ENCODE results near the gene CLOCK. TPM values are rescaled to one million over a fixed set of nuclear protein-coding genes. Genes with fewer than 3 reads are reported as not detected.

Gene CLOCK
- polyA plus RNA-seq, 1 of the 3 experiments (the other 2 are of a cell fraction), result 4.2 TPM

- TF ChIP-seq NFIC (IDR thresholded peaks at IDR 0.05; ENCODE audit: borderline replicate concordance) (peak; percentile 39; the same call in 1 of the 2 replicates), EP300 (IDR thresholded peaks at IDR 0.05; ENCODE audit: borderline replicate concordance in 1 of 2, low read depth in 1 of 2, low read length in 1 of 2) (peak in 1 of 2 experiments; percentile 51; a peak in 1 of 4 replicates), USF2 (IDR thresholded peaks at IDR 0.05; ENCODE audit: borderline replicate concordance, low read depth, low read length) (no peak), TCF12 (IDR thresholded peaks at IDR 0.05) (peak; percentile 42), TEAD4 (IDR thresholded peaks at IDR 0.05; ENCODE audit: borderline replicate concordance, insufficient read depth) (peak; percentile 53; the same call in 1 of the 2 replicates), MXI1 (IDR thresholded peaks at IDR 0.05; ENCODE audit: low read depth, low read length) (no peak), YY1 (IDR thresholded peaks at IDR 0.05; ENCODE audit: low read depth) (no peak), GATA2 (CRISPR knock-in tag; IDR thresholded peaks at IDR 0.05) (no peak), RAD21 (IDR thresholded peaks at IDR 0.05; ENCODE audit: low read length) (no peak), ELF1 (IDR thresholded peaks at IDR 0.05) (no peak), POLR2AphosphoS5 (IDR thresholded peaks at IDR 0.05; ENCODE audit: low read depth, low read length) (no peak), CTCF (IDR thresholded peaks at IDR 0.05) (no peak), FOXJ3 (CRISPR knock-in tag; IDR thresholded peaks at IDR 0.05) (no peak), FOXM1 (IDR thresholded peaks at IDR 0.05; ENCODE audit: low read depth) (no peak), CHD2 (IDR thresholded peaks at IDR 0.05; ENCODE audit: low read length, partially characterized antibody) (no peak), SMC3 (IDR thresholded peaks at IDR 0.05; ENCODE audit: low read depth, low read length) (no peak), EZH2phosphoT487 (IDR thresholded peaks at IDR 0.05; ENCODE audit: borderline replicate concordance, low read depth) (no peak), GABPA (IDR thresholded peaks at IDR 0.05; ENCODE audit: low read depth) (no peak)
Measured at GRCh38 chr4:55445921-55446577, 100.7 kb downstream of the CLOCK start (continued).

- Histone ChIP-seq H3K27me3 (ENCODE audit: insufficient read depth) (no peaks in the 10 kb centered on the region), H3K4me3 (ENCODE audit: low read depth in 2 of 2, low read length in 1 of 2) (no peak overlapping the region), H4K20me1 (ENCODE audit: insufficient read depth) (no peaks in the 10 kb centered on the region), H3K4me1 (ENCODE audit: control insufficient read depth in 1 of 2, insufficient read depth in 2 of 2, low read depth in 1 of 2, low read length in 1 of 2) (peaks cover 2 to 28% of the 10 kb centered on the region in 2 experiments; a peak in 3 of 4 replicates), H3K79me2 (ENCODE audit: insufficient read depth) (peaks cover 4% of the 10 kb centered on the region; the same call in 1 of the 2 replicates), H2AFZ (ENCODE audit: low read depth) (no peak overlapping the region), H3K4me2 (no peak overlapping the region), H3K9me3 (no peaks in the 10 kb centered on the region), H3K9me2 (no peaks in the 10 kb centered on the region), H3K27ac (ENCODE audit: low read depth in 2 of 2, low read length in 1 of 2) (peak overlapping the region in 1 of 2 experiments; percentile 59; a peak in 2 of 4 replicates), H3K9ac (no peak overlapping the region), H3K36me3 (replicated peaks in 1 of 2; ENCODE audit: control insufficient read depth in 1 of 2, insufficient read depth in 2 of 2, low read length in 1 of 2) (peaks cover 41 to 64% of the 10 kb centered on the region in 2 experiments), H3F3A (replicated peaks; ENCODE audit: insufficient read depth) (peaks cover 47% of the 10 kb centered on the region)
- no peak for DNase-seq
- no peak for TF ChIP-seq MEF2A (IDR thresholded peaks at IDR 0.05; ENCODE audit: borderline replicate concordance, low read depth)
- no peak for TF ChIP-seq FOXJ3 (CRISPR knock-in tag; IDR thresholded peaks at IDR 0.05)
- TF ChIP-seq MAX (IDR thresholded peaks at IDR 0.05; ENCODE audit: low read depth), result no peak
- peak; percentile 68 for TF ChIP-seq RAD21 (IDR thresholded peaks at IDR 0.05; ENCODE audit: low read length)
- peak; percentile 65 for TF ChIP-seq CTCF (IDR thresholded peaks at IDR 0.05)
- no peak for TF ChIP-seq GABPA (IDR thresholded peaks at IDR 0.05; ENCODE audit: low read depth)
- peak; percentile 43 for TF ChIP-seq SMC3 (IDR thresholded peaks at IDR 0.05; ENCODE audit: low read depth, low read length)
- no peak for TF ChIP-seq REST (IDR thresholded peaks at IDR 0.05; ENCODE audit: low read depth, low read length)
- TF ChIP-seq TCF12 (IDR thresholded peaks at IDR 0.05), result no peak
- CTCF ChIA-PET, result interaction anchor here (0.6 to 2.4 kb wide), 13 partner anchors 9 to 658 kb away, joined by 3 to 14 read pairs (median 3); partner anchors contain the start of gene SRD5A3
- POLR2A ChIA-PET, result no interaction called here
- WGBS (ENCODE audit: low lambda C conversion rate), result 37% methylated on average over 2 of the region's 2 CpGs
Measured at GRCh38 chr4:55444827-55445226, 101.9 kb downstream of the CLOCK start.
